NCI-H748 (cell line): ENCODE results near the gene SERPINA3.

Experiments used
- DNase-seq: peaks from one replicate; lab custom pipeline; 2025; ENCODE audit not compliant: unreplicated experiment; lab: John Stamatoyannopoulos, UW

Gene SERPINA3

DNA sequence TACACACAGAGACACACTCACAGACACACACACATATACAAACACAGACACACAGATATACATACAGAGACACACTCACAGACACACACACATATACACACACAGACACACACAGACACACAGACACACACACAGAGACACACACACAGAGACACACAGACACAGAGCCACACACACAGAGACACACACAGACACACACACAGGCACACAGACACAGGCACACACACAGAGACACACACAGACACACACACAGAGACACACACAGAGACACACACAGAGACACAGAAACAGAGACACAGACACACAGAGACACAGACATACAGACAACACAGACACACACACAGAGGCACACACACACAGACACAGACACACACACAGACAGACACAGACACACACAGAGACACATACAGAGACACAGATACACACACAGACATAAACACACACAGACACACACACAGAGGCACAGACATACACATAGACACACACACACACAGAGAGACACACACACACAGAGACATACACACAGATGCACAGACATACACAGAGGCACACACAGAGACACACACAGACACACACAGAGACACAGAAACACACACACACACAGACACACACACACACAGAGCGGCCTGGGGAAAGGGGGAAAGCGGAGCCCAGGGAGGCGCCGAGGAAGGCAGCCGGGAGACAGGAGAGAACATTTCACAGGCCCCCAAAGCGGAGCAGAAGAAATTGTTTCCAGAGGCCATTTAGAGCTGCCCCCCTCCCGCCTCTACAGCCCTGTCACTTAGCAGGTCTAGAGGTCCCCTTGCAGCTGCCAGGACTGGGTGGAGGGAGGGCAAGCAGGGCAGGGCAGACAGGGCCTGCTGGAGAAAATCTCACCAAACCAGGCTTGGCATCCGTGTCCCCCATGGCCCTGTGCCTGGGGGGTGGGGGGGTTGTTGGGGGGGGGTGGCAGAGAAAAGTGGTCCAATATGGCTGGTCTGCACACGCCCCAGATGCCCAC is 38.9 kb downstream of the SERPINA3 start:
- no peak for DNase-seq

DNA sequence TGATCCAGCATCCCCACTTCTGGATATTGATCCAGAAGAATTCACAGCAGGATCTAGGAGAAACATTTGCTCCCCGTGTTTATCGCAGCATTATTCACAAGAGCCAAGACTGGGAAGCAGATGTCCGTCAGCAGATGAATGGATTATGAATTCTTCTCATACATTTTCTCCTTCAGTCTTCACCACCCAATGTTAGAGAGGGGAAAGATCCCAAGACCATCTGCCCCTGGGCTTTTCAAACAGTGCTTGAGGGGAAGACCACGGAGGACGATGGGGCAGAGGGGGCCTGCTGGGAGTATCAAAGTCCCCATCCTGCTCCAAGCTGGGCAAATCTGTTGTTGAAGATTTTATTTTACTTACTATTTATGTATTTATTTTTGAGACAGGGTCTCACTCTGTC is 41.1 kb downstream of the SERPINA3 start:
- no peak for DNase-seq

DNA sequence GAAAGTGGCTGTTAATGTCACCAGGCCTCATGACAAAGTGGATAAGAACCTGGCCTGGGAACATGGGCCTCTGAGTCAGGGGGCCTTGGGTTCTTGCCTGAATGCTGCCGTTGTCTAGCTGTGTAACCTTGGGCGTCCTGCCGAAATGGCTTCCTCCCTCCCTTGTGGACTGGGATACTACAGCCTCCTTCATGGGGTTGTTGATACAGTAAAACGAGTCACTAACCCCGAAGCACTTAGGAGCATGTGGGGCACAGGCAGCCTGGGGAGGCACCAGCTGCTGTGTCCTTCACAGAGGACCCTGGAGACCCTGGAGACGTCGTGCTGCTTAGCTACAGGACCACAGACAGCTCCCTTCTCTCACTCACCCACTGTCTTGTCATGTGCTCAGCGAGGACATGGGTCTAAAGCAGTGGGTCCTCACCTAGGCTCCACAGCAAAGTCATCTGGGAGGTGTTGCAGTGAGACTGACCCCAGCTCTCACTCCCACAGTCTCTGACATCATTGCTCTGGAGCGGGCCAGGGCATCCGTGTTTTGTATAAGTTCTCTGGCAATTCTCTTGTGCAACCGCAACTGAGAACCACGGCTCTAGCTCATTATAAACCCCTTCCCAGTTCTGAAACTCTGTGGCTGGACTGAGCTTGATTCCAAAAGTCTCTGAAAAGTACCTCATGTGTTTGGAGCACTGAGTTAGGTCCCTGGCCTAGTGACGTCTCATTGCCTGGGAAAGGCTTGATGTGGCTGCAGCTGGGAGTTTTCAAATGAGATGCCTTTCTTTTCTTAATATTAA is 42.1 kb downstream of the SERPINA3 start:
- no peak for DNase-seq

DNA sequence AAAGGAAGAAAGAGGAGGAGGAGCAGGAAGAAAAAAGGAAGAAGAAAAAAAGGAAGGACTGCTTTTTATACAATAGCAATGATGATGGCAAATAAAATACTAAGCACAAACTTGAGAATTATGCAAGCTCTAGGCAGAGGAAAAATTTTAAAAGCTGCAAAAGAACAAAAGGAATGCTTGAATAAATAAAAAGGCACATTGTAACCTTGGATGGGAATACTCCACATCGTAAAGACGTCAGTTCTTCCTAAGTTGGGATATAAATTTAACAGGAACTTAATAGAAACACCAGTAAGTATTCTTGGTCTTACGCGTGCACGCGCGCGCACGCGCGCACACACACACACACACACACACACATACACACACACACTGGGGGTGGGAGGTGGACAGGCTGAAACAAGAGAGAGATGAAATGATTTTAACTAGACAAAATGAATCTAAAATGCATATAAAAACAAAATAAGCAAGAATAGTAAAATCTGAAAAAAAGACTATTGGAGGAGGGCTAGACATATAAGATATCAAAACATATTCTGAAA is 43.0 kb downstream of the SERPINA3 start:
- DNase-seq: no peak

DNA sequence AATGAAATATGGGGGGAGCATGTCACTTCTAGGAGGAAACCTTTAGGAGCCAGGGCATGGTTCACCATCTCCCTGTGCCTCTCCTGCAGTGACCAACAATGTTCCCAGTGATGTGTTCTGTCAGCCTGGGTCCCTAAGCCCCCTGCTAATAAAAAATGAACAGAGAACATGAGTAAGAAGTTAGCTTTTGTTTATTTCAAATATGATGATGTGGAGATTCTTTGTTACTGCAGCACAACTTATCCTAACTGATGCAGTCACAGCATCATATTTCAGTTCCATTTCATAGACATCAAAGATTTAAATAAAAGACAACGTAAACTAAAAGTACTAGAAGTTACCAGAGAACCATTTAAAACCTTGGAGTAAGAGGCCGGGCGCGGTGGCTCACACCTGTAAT is 43.9 kb downstream of the SERPINA3 start:
- no peak for DNase-seq

DNA sequence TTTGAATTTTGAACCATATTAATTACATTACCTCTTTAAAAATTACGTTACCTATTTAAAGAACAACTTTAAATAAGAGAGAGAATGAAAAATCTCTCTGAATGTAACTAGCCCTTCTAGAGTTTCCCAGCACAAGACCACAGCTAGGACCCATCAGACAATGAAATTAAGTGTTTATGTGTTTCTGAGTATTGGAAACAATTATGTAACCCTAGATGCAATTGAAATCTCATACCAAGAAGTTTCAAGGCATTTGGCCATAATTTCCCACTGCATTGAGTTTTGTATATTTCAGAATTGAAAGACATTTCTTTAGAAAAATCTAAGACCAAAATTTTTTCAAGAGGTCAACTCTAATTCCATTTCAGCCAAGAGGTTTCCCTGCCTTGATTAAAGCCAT is 47.1 kb downstream of the SERPINA3 start:
- DNase-seq: no peak

DNA sequence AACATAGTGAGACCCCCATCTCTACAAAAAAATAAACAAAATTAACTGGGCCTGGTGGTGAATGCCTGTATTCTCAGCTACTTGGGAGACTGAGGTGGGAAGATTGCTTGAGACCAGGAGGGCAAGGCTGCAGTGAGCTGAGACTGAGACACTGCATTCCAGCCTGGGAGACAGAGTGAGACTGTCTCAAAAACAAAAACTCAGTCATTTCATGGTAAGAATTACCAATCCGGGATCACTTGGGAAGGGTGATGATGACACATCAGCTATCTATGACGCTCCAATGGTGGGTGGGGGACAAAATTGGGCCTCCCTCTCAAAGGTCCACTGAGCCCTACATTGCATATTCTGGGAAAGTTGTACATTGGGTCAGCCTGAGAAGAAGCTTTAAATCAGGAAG is 47.7 kb downstream of the SERPINA3 start:
- no peak for DNase-seq

DNA sequence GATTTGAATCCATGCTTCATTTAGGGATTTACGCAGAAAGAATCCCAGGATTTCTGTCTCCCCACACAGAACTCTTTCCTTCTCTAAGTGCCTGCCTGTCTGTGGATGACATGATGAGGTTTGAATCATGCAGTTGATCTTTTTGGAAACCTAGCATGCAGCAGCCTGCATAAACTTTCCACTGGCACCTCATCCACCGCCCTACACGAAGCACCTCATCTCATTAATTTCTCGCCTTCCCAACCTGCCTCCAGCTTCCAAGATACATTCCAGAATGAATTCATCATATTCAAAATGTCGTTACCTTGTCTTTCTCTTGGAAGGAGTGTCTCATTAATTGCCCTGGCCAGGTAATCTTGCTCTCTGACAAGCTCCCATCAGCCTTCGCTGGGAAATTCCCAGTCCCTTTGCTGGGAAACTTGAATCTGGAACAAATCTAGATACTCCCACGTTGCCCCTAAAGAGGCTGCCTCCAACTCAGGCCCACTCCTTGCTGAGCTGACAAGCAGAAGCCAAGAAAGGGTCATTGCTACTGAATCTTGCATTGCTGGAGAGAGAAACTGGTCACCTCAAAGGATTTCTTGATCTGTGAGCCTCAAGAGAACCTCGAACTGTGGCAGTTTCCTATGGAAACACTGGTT is 48.2 kb downstream of the SERPINA3 start:
- DNase-seq: no peak

DNA sequence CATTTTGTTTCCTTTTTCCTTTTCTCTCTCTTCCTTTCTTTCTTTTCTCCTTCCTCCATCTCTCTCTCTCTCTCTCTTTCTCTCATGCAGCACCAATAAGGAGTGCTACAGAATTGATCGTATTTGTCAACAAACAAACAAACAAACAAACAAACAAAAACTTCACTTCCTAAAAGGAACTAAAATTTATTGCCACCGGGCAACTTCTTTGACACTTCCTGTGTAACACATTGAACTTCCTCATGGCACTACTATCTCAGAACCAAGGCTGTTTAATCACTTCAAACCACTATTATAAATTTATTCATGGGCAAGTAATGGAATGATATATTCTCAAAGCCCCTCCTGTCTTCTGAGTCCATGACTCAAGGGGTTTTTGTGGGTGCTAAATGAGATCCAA is 51.3 kb downstream of the SERPINA3 start:
- DNase-seq: no peak

DNA sequence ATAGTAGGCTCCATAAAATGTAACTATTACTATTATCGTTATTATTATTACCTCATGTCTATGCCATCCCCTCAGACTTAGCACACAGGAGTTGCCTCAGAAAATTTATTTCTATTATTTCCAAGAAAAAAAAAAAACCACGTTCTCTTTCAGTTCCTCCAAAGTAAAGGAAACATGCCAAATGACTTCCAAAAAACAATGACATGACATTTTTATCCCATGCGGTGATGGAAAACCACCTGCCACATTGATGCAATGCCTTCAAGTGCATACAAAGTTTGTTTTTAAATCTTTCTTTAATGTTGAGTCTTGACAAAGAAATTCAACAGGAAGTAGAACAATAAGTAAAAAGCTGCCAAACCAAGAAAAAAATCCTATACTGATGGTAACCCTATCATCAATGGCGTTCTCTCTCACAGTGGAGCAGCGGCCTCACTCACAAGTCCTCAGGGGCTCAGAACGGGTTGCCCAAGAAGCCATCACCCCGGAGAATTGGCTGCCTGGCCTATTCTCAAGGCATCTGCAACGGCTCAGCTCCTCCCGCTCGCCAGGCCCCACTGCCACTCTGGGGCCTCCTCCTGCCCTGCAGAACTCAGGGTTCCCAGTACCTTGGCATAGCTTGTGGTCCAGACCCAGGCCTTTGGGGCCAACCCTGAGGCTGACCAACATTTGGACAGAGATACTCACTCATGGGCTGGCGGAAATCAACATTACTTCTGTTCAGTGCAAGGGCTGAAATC is 51.9 kb downstream of the SERPINA3 start:
- DNase-seq: no peak

DNA sequence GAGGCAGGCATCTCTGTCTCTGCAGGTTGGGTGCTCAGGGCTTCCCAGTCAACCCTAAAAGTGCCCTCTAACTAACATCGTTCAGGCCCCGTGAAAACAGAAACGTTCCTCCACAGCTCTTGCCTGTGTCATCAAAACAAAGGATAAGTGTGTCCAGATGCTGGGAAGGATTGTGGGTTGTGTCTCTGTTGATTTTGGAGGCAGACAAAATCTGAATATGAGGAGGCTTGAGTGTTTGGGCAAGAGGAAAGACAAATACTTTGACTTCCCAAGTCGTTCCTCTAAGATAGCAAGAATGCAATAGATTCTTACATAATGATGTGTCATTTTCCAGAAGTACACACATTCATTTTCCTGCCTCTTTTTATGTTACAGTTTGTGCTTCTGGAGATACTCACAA is 52.9 kb downstream of the SERPINA3 start:
- DNase-seq: no peak

DNA sequence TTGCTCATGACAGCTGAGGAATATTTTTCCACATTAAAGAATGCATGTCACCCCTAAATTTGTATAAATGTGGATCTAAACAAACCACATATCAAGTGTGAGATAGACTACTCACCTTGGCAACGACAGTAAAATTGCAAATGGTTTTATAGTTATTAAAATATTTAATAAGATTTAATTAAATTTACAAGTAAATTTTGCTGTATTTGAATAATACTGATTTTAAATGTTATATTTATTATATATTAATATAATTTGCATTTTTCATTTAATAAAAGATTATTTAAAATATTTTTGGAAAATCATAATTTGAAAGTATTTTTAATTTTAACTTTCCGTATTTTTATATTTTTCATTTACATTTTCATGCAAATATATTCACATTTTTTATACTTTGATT is 53.4 kb downstream of the SERPINA3 start:
- no peak for DNase-seq

DNA sequence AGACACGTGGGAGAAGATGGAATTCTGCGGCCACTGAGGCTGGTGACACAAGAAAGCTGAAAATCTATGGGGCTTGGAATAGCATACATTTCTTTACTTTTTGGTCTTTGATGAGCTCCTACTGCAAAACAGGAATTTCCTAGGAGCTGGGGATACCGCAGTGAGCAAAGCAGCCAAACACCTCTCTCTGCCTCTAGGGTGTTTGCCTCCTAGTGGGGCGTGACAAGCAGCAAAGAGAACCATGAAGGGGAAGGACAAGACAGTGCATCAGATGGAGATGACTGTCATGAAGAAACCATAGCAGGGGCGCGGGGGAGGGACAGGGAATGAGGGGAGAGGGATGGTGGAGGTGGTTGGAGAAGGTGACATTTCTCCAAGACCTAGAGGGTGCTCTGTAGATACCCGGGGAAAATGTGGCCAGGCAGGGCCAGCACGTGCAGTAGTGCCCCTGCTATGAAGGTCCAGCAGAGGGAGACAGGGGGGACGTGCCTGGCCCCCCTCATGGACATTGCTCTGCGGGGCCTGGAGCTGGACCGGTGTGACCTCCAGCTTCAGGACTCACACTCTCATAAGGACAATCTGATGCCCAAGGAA is 58.6 kb downstream of the SERPINA3 start:
- no peak for DNase-seq

DNA sequence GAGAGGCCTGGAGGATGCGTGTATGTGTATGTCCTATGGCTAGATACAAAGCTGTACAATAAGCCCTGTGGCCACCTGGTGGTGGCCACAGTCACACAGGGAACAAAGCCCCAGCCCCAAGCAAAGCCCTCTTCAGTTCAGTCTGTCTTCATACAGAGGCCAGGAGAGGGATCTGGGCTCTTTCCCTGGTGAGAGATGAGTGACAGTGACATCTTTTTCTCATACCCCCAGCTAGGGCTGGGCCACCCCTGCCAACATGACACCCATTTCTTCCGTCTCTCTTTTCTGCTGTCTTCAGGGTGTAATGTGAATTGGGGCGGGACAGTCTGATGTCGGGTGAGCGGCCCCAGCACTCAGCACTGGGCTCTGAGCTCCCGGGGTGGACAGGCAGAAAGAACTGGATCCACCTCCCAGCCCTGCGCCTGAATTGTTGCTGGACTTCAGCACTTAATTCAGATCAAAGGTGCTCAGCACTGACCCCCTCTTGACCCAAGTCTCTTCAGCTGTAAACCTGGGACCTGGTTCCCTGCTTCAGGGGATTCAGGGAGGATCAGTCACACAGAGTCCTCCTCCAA is 59.8 kb downstream of the SERPINA3 start:
- peak; percentile 19 for DNase-seq

DNA sequence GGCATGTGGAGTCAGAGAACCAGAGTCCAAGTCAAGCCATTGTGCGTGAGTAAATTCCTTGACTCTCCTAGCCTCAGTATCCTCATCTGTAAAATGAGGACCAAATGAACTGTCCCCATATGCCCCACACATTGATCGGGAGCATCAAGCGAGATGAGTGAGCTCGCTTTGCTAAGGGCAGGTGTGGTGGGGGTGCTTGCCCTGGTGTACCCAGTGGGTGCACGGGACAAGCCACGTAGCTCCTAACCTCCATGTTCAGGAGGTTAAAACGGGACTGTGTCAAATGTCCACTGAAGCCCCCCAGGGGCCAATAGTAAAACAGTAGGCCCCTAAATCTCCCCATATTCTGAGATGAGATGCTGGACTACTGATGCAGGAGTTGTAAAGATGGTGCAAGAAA is 60.9 kb downstream of the SERPINA3 start:
- no peak for DNase-seq
